ENCODE results near the gene EFNA5. TPM values are rescaled to one million over a fixed set of nuclear protein-coding genes. Genes with fewer than 3 reads are reported as not detected.

Gene EFNA5
- total RNA-seq, 2 donors from 2014 or later = not detected

GRCh38 chr5:107549567-107549966 lies 121.2 kb downstream of the EFNA5 start:
- H3K27ac Mint-ChIP-seq = no peak overlapping the region
- no peak overlapping the region for H3K4me3 Mint-ChIP-seq
- H3K36me3 Mint-ChIP-seq (ENCODE audit: low read depth) = no peaks in the 10 kb centered on the region
- H3K4me1 Mint-ChIP-seq = no peaks in the 10 kb centered on the region
- no peak for ATAC-seq (replicated peaks)
- no peaks in the 10 kb centered on the region for H3K27me3 Mint-ChIP-seq
- no peaks in the 10 kb centered on the region for H3K9me3 Mint-ChIP-seq

- Mint-ChIP-seq H3K36me3 (ENCODE audit: low read depth) (no peaks in the 10 kb centered on the region), H3K27me3 (no peaks in the 10 kb centered on the region), H3K9me3 (no peaks in the 10 kb centered on the region), H3K4me1 (no peaks in the 10 kb centered on the region), H3K4me3 (no peak overlapping the region), H3K27ac (no peak overlapping the region)
- ATAC-seq (replicated peaks) = no peak
Measured at GRCh38 chr5:107548477-107548876, 122.3 kb downstream of the EFNA5 start.

- H3K36me3 Mint-ChIP-seq (ENCODE audit: low read depth) = no peaks in the 10 kb centered on the region
- no peak for ATAC-seq (replicated peaks)
- peaks cover 4% of the 10 kb centered on the region for H3K27me3 Mint-ChIP-seq
- no peak overlapping the region for H3K4me3 Mint-ChIP-seq
- no peak overlapping the region for H3K27ac Mint-ChIP-seq
- H3K4me1 Mint-ChIP-seq = no peaks in the 10 kb centered on the region
- no peaks in the 10 kb centered on the region for H3K9me3 Mint-ChIP-seq
Measured at GRCh38 chr5:107546719-107547118, 124.0 kb downstream of the EFNA5 start.

- Mint-ChIP-seq H3K4me3 (no peak overlapping the region), H3K4me1 (no peaks in the 10 kb centered on the region), H3K9me3 (no peaks in the 10 kb centered on the region), H3K27ac (no peak overlapping the region), H3K36me3 (ENCODE audit: low read depth) (no peaks in the 10 kb centered on the region), H3K27me3 (peaks cover 4% of the 10 kb centered on the region)
- ATAC-seq (replicated peaks) = no peak
Measured at GRCh38 chr5:107545486-107545885, 125.3 kb downstream of the EFNA5 start.

GRCh38 chr5:107544967-107545366 lies 125.8 kb downstream of the EFNA5 start:
- no peak for ATAC-seq (replicated peaks)
- Mint-ChIP-seq H3K36me3 (ENCODE audit: low read depth) (no peaks in the 10 kb centered on the region), H3K27ac (no peak overlapping the region), H3K4me3 (no peak overlapping the region), H3K9me3 (no peaks in the 10 kb centered on the region), H3K4me1 (no peaks in the 10 kb centered on the region), H3K27me3 (peaks cover 4% of the 10 kb centered on the region)

- Mint-ChIP-seq H3K36me3 (ENCODE audit: low read depth) (no peaks in the 10 kb centered on the region), H3K4me3 (no peak overlapping the region), H3K27ac (no peak overlapping the region), H3K9me3 (no peaks in the 10 kb centered on the region), H3K27me3 (peaks cover 4% of the 10 kb centered on the region), H3K4me1 (no peaks in the 10 kb centered on the region)
- ATAC-seq (replicated peaks) = no peak
Measured at GRCh38 chr5:107544476-107544875, 126.3 kb downstream of the EFNA5 start.

GRCh38 chr5:107543868-107544267 lies 126.9 kb downstream of the EFNA5 start:
- Mint-ChIP-seq H3K4me3 (no peak overlapping the region), H3K36me3 (ENCODE audit: low read depth) (no peaks in the 10 kb centered on the region), H3K9me3 (no peaks in the 10 kb centered on the region), H3K27me3 (peaks cover 4% of the 10 kb centered on the region), H3K27ac (no peak overlapping the region), H3K4me1 (peaks cover 3% of the 10 kb centered on the region)
- ATAC-seq (replicated peaks) = no peak

GRCh38 chr5:107542831-107543231 lies 127.9 kb downstream of the EFNA5 start:
- Mint-ChIP-seq H3K27ac (no peak overlapping the region), H3K4me3 (no peak overlapping the region), H3K27me3 (peaks cover 4% of the 10 kb centered on the region), H3K4me1 (peaks cover 9% of the 10 kb centered on the region), H3K9me3 (no peaks in the 10 kb centered on the region), H3K36me3 (ENCODE audit: low read depth) (no peaks in the 10 kb centered on the region)
- ATAC-seq (replicated peaks) = no peak

GRCh38 chr5:107542428-107542827 lies 128.3 kb downstream of the EFNA5 start:
- no peaks in the 10 kb centered on the region for H3K36me3 Mint-ChIP-seq (ENCODE audit: low read depth)
- ATAC-seq (replicated peaks) = no peak
- H3K4me1 Mint-ChIP-seq = peaks cover 9% of the 10 kb centered on the region
- no peaks in the 10 kb centered on the region for H3K9me3 Mint-ChIP-seq
- H3K27ac Mint-ChIP-seq = no peak overlapping the region
- H3K27me3 Mint-ChIP-seq = peaks cover 4% of the 10 kb centered on the region
- H3K4me3 Mint-ChIP-seq = no peak overlapping the region

- no peak overlapping the region for H3K27ac Mint-ChIP-seq
- H3K4me1 Mint-ChIP-seq = peaks cover 9% of the 10 kb centered on the region
- peaks cover 4% of the 10 kb centered on the region for H3K27me3 Mint-ChIP-seq
- H3K9me3 Mint-ChIP-seq = no peaks in the 10 kb centered on the region
- no peak overlapping the region for H3K4me3 Mint-ChIP-seq
- H3K36me3 Mint-ChIP-seq (ENCODE audit: low read depth) = no peaks in the 10 kb centered on the region
- no peak for ATAC-seq (replicated peaks)
Measured at GRCh38 chr5:107541400-107541799, 129.3 kb downstream of the EFNA5 start.

GRCh38 chr5:107539726-107540330 lies 130.9 kb downstream of the EFNA5 start:
- no peak overlapping the region for H3K27ac Mint-ChIP-seq
- ATAC-seq (replicated peaks) = no peak
- H3K4me3 Mint-ChIP-seq = no peak overlapping the region
- H3K4me1 Mint-ChIP-seq = peaks cover 9% of the 10 kb centered on the region
- H3K36me3 Mint-ChIP-seq (ENCODE audit: low read depth) = no peaks in the 10 kb centered on the region
- peaks cover 4% of the 10 kb centered on the region for H3K27me3 Mint-ChIP-seq
- H3K9me3 Mint-ChIP-seq = no peaks in the 10 kb centered on the region

GRCh38 chr5:107538805-107539445 lies 131.8 kb downstream of the EFNA5 start:
- Mint-ChIP-seq H3K4me1 (peaks cover 9% of the 10 kb centered on the region), H3K27me3 (peaks cover 4% of the 10 kb centered on the region), H3K27ac (no peak overlapping the region), H3K9me3 (no peaks in the 10 kb centered on the region), H3K4me3 (no peak overlapping the region), H3K36me3 (ENCODE audit: low read depth) (no peaks in the 10 kb centered on the region)
- no peak for ATAC-seq (replicated peaks)

- Mint-ChIP-seq H3K4me1 (peaks cover 9% of the 10 kb centered on the region), H3K27ac (no peak overlapping the region), H3K27me3 (peaks cover 4% of the 10 kb centered on the region), H3K4me3 (no peak overlapping the region), H3K36me3 (ENCODE audit: low read depth) (no peaks in the 10 kb centered on the region), H3K9me3 (no peaks in the 10 kb centered on the region)
- no peak for ATAC-seq (replicated peaks)
Measured at GRCh38 chr5:107538331-107538730, 132.4 kb downstream of the EFNA5 start.

GRCh38 chr5:107535849-107536248 lies 134.9 kb downstream of the EFNA5 start:
- Mint-ChIP-seq H3K36me3 (ENCODE audit: low read depth) (no peaks in the 10 kb centered on the region), H3K9me3 (no peaks in the 10 kb centered on the region), H3K27ac (no peak overlapping the region), H3K4me1 (peaks cover 9% of the 10 kb centered on the region), H3K4me3 (no peak overlapping the region), H3K27me3 (peaks cover 6% of the 10 kb centered on the region)
- no peak for ATAC-seq (replicated peaks)

- Mint-ChIP-seq H3K4me3 (no peak overlapping the region), H3K4me1 (peaks cover 9% of the 10 kb centered on the region), H3K36me3 (ENCODE audit: low read depth) (no peaks in the 10 kb centered on the region), H3K27me3 (peaks cover 6% of the 10 kb centered on the region), H3K27ac (no peak overlapping the region), H3K9me3 (no peaks in the 10 kb centered on the region)
- ATAC-seq (replicated peaks) = no peak
Measured at GRCh38 chr5:107533910-107534876, 136.5 kb downstream of the EFNA5 start.
